ENCODE measurements around the gene SPTAN1.

The SPTAN1 gene

DNA sequence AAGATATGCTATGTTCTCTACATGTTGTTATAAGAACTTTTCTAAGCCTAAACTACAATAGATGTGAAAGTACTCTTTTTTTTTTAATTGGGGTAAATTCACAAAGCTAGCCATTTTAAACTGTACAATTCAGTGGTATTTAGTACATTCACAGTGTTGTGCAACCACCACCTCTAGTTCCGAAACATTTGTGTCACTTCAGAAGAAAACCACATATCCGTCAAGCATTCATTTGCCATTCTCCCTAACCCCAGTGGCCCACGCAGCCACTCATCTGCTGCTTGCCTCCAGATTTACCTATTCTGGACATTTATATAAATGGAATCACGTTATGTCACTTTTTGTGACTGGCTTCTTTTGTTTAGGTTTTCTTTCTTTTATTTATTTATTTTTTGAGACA is 43.1 kb downstream of the SPTAN1 start:
- TF ChIP-seq SNAI2 (CRISPR knock-in tag; IDR thresholded peaks at IDR 0.05) (no peak), ARNTL (CRISPR knock-in tag; IDR thresholded peaks at IDR 0.05; ENCODE audit: borderline replicate concordance, low read depth) (no peak), GLIS3 (CRISPR knock-in tag; IDR thresholded peaks at IDR 0.05) (no peak), TOX (CRISPR knock-in tag; IDR thresholded peaks at IDR 0.05; ENCODE audit: borderline replicate concordance) (no peak)
- TF ChIP-seq, protein P1, sequence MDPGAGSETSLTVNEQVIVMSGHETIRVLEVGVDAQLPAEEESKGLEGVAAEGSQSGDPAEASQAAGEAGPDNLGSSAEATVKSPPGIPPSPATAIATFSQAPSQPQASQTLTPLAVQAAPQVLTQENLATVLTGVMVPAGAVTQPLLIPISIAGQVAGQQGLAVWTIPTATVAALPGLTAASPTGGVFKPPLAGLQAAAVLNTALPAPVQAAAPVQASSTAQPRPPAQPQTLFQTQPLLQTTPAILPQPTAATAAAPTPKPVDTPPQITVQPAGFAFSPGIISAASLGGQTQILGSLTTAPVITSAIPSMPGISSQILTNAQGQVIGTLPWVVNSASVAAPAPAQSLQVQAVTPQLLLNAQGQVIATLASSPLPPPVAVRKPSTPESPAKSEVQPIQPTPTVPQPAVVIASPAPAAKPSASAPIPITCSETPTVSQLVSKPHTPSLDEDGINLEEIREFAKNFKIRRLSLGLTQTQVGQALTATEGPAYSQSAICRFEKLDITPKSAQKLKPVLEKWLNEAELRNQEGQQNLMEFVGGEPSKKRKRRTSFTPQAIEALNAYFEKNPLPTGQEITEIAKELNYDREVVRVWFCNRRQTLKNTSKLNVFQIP (CRISPR knock-in tag; IDR thresholded peaks at IDR 0.05; ENCODE audit: borderline replicate concordance, low read depth): no peak
- no peak for ATAC-seq

DNA sequence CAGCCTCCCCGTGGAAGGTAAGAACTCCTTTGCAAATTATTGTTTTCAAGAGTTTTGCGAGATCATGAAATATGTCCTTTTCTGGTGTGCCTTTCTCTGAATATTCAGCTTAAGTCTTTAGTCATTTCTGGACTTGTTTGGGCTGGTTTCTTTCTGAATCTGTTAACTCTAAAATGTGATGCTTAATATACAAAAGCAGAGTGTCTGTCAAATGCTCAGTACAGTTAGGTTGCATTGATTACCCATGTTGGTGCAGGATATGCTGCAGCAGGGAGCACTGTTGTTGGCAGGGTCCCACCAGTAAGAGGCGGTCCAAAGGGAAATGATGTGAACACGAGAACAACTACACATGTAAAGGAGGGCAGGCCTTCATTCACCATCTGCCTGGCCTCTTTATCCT is 47.7 kb downstream of the SPTAN1 start:
- no peak for ATAC-seq

DNA sequence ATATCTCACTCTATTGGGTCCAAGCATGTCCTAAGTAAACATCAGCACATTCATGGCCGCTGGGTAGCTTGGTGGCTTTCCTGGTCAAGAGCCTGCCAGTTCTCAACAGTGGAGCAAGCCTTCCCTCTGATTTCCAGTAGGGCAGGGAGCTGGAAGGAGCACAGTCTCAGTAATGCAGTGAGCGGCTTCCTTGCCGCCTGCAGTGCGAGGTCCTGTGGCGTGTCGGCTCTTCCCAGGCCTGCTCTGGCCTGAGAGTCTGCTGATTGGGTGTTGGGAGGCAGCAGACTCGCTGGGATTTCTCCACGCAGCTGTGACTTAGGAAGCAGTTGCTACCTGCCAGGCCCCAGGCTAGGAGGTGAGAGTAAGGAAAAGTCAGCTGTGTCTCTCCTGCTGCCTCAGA is 51.3 kb downstream of the SPTAN1 start:
- ATAC-seq: no peak
- TF ChIP-seq OSR1 (CRISPR knock-in tag; IDR thresholded peaks at IDR 0.05): no peak
- TF ChIP-seq, protein P1 (CRISPR knock-in tag; IDR thresholded peaks at IDR 0.05; ENCODE audit: borderline replicate concordance, low read depth): no peak
- TF ChIP-seq ZC3H10 (CRISPR knock-in tag; IDR thresholded peaks at IDR 0.05): no peak
- TF ChIP-seq PPARA (CRISPR knock-in tag; IDR thresholded peaks at IDR 0.05; ENCODE audit: borderline replicate concordance): no peak
- TF ChIP-seq, protein P2, sequence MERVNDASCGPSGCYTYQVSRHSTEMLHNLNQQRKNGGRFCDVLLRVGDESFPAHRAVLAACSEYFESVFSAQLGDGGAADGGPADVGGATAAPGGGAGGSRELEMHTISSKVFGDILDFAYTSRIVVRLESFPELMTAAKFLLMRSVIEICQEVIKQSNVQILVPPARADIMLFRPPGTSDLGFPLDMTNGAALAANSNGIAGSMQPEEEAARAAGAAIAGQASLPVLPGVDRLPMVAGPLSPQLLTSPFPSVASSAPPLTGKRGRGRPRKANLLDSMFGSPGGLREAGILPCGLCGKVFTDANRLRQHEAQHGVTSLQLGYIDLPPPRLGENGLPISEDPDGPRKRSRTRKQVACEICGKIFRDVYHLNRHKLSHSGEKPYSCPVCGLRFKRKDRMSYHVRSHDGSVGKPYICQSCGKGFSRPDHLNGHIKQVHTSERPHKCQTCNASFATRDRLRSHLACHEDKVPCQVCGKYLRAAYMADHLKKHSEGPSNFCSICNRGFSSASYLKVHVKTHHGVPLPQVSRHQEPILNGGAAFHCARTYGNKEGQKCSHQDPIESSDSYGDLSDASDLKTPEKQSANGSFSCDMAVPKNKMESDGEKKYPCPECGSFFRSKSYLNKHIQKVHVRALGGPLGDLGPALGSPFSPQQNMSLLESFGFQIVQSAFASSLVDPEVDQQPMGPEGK (CRISPR knock-in tag; IDR thresholded peaks at IDR 0.05; ENCODE audit: borderline replicate concordance): no peak
- TF ChIP-seq ZNF565 (CRISPR knock-in tag; conservative IDR thresholded peaks at IDR 0.05; ENCODE audit: low read depth): no peak
- TF ChIP-seq ZNF8 (CRISPR knock-in tag; IDR thresholded peaks at IDR 0.05): no peak
- no peak for TF ChIP-seq ESRRG (CRISPR knock-in tag; IDR thresholded peaks at IDR 0.05)
- TF ChIP-seq ZFP30 (CRISPR knock-in tag; IDR thresholded peaks at IDR 0.05): no peak
- TF ChIP-seq, protein P3, sequence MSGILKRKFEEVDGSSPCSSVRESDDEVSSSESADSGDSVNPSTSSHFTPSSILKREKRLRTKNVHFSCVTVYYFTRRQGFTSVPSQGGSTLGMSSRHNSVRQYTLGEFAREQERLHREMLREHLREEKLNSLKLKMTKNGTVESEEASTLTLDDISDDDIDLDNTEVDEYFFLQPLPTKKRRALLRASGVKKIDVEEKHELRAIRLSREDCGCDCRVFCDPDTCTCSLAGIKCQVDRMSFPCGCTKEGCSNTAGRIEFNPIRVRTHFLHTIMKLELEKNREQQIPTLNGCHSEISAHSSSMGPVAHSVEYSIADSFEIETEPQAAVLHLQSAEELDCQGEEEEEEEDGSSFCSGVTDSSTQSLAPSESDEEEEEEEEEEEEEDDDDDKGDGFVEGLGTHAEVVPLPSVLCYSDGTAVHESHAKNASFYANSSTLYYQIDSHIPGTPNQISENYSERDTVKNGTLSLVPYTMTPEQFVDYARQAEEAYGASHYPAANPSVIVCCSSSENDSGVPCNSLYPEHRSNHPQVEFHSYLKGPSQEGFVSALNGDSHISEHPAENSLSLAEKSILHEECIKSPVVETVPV (CRISPR knock-in tag; IDR thresholded peaks at IDR 0.05): no peak
- no peak for TF ChIP-seq ZNF70 (CRISPR knock-in tag; IDR thresholded peaks at IDR 0.05)
- TF ChIP-seq TOX (CRISPR knock-in tag; IDR thresholded peaks at IDR 0.05; ENCODE audit: borderline replicate concordance): no peak
- TF ChIP-seq, protein P4, sequence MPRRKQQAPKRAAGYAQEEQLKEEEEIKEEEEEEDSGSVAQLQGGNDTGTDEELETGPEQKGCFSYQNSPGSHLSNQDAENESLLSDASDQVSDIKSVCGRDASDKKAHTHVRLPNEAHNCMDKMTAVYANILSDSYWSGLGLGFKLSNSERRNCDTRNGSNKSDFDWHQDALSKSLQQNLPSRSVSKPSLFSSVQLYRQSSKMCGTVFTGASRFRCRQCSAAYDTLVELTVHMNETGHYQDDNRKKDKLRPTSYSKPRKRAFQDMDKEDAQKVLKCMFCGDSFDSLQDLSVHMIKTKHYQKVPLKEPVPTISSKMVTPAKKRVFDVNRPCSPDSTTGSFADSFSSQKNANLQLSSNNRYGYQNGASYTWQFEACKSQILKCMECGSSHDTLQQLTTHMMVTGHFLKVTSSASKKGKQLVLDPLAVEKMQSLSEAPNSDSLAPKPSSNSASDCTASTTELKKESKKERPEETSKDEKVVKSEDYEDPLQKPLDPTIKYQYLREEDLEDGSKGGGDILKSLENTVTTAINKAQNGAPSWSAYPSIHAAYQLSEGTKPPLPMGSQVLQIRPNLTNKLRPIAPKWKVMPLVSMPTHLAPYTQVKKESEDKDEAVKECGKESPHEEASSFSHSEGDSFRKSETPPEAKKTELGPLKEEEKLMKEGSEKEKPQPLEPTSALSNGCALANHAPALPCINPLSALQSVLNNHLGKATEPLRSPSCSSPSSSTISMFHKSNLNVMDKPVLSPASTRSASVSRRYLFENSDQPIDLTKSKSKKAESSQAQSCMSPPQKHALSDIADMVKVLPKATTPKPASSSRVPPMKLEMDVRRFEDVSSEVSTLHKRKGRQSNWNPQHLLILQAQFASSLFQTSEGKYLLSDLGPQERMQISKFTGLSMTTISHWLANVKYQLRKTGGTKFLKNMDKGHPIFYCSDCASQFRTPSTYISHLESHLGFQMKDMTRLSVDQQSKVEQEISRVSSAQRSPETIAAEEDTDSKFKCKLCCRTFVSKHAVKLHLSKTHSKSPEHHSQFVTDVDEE (CRISPR knock-in tag; IDR thresholded peaks at IDR 0.05): no peak
- no peak for TF ChIP-seq TCF4 (CRISPR knock-in tag; IDR thresholded peaks at IDR 0.05; ENCODE audit: borderline replicate concordance)

More for the DNA sequence above, 47.7 kb downstream of the SPTAN1 start:
- no peak for TF ChIP-seq TOX (CRISPR knock-in tag; IDR thresholded peaks at IDR 0.05; ENCODE audit: borderline replicate concordance)
- TF ChIP-seq ARNTL (CRISPR knock-in tag; IDR thresholded peaks at IDR 0.05; ENCODE audit: borderline replicate concordance, low read depth): no peak
- no peak for TF ChIP-seq OSR1 (CRISPR knock-in tag; IDR thresholded peaks at IDR 0.05)
- TF ChIP-seq ESRRG (CRISPR knock-in tag; IDR thresholded peaks at IDR 0.05): no peak
- TF ChIP-seq PPARA (CRISPR knock-in tag; IDR thresholded peaks at IDR 0.05; ENCODE audit: borderline replicate concordance): no peak
- TF ChIP-seq, protein P5, sequence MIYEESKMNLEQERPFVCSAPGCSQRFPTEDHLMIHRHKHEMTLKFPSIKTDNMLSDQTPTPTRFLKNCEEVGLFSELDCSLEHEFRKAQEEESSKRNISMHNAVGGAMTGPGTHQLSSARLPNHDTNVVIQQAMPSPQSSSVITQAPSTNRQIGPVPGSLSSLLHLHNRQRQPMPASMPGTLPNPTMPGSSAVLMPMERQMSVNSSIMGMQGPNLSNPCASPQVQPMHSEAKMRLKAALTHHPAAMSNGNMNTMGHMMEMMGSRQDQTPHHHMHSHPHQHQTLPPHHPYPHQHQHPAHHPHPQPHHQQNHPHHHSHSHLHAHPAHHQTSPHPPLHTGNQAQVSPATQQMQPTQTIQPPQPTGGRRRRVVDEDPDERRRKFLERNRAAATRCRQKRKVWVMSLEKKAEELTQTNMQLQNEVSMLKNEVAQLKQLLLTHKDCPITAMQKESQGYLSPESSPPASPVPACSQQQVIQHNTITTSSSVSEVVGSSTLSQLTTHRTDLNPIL (CRISPR knock-in tag; IDR thresholded peaks at IDR 0.05; ENCODE audit: low read depth): no peak
- TF ChIP-seq, protein P1 (CRISPR knock-in tag; IDR thresholded peaks at IDR 0.05; ENCODE audit: borderline replicate concordance, low read depth): no peak
- no peak for TF ChIP-seq ZFP3 (CRISPR knock-in tag; IDR thresholded peaks at IDR 0.05)
- no peak for TF ChIP-seq ZC3H10 (CRISPR knock-in tag; IDR thresholded peaks at IDR 0.05)
- no peak for TF ChIP-seq ZNF70 (CRISPR knock-in tag; IDR thresholded peaks at IDR 0.05)
- TF ChIP-seq, protein P2 (CRISPR knock-in tag; IDR thresholded peaks at IDR 0.05; ENCODE audit: borderline replicate concordance): no peak
- no peak for TF ChIP-seq GLIS3 (CRISPR knock-in tag; IDR thresholded peaks at IDR 0.05)

Measured in SK-N-SH treated with all-trans-retinoic acid at 6 μM for 48 hours (cell line).